Measurements from ENCODE around the gene PTPRU. TPM values are rescaled to one million over a fixed set of nuclear protein-coding genes. Genes with fewer than 3 reads are reported as not detected.

The PTPRU gene
- total RNA-seq, 1 experiment from 2014 or later, result 31.4 TPM

DNA sequence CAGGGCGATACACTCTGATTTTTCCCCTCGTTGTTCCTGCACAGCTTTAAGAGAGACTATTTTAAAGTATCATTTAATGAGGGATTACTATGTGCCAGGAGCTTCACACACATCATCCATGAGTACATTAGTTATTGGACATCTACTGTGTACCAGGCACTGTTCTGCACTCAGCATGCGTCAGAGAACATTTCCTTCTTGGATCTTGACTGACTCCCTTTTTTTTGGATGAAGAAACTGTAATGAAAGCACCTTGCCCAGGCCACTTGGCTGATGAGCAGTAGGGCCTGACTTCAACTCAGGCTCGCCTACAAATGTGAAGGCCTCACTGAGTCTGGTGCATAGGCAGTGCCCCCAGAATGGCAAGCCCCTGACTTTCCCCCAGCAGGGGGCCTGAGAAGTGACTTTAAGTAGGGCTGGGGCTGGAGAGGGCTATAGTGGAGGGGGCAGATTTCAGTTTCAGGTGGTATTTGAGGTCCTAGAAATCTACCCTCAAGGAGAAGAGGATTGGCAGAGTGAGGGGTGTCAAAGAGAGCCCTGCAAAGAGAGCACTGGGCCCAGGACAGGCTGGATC is 50.0 kb downstream of the PTPRU start:
- no peaks in the 10 kb centered on the region for H4K20me1 ChIP-seq (ENCODE audit: insufficient read depth)
- H2AFZ ChIP-seq, result no peak overlapping the region
- no peaks in the 10 kb centered on the region for H3K79me2 ChIP-seq (ENCODE audit: low read depth)
- H3K9me2 ChIP-seq (ENCODE audit: insufficient read depth), result no peaks in the 10 kb centered on the region
- no peaks in the 10 kb centered on the region for H3K9me3 ChIP-seq (ENCODE audit: insufficient read depth, low read depth)
- no peaks in the 10 kb centered on the region for H3F3A ChIP-seq (ENCODE audit: insufficient read depth, low read depth)
- H3K27me3 ChIP-seq (ENCODE audit: insufficient read depth, low read depth), result no peaks in the 10 kb centered on the region
- TF ChIP-seq, protein P1, sequence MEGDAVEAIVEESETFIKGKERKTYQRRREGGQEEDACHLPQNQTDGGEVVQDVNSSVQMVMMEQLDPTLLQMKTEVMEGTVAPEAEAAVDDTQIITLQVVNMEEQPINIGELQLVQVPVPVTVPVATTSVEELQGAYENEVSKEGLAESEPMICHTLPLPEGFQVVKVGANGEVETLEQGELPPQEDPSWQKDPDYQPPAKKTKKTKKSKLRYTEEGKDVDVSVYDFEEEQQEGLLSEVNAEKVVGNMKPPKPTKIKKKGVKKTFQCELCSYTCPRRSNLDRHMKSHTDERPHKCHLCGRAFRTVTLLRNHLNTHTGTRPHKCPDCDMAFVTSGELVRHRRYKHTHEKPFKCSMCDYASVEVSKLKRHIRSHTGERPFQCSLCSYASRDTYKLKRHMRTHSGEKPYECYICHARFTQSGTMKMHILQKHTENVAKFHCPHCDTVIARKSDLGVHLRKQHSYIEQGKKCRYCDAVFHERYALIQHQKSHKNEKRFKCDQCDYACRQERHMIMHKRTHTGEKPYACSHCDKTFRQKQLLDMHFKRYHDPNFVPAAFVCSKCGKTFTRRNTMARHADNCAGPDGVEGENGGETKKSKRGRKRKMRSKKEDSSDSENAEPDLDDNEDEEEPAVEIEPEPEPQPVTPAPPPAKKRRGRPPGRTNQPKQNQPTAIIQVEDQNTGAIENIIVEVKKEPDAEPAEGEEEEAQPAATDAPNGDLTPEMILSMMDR (conservative IDR thresholded peaks at IDR 0.05), result no peak
- TF ChIP-seq EZH2 (IDR thresholded peaks at IDR 0.05; ENCODE audit: low read depth), result no peak
- H3K36me3 ChIP-seq (ENCODE audit: low read depth), result no peaks in the 10 kb centered on the region
- no peaks in the 10 kb centered on the region for H3K4me1 ChIP-seq (replicated peaks; ENCODE audit: insufficient read depth)
- BruUV-seq (replicated peaks), result no TSS peak
- H3K27ac ChIP-seq, result no peak overlapping the region
- H3K4me3 ChIP-seq, result no peak overlapping the region
- DNase-seq, result no peak
- intact Hi-C loops (cut with micrococcal nuclease; ENCODE audit: unreplicated experiment), result no loop called here
- POLR2A ChIA-PET (ENCODE audit: unreplicated experiment), result no interaction called here
- CTCF ChIA-PET, result no interaction called here
- no peak overlapping the region for H3K4me2 ChIP-seq

GRCh38 chr1:29289493-29289892 is 53.2 kb downstream of the PTPRU start:
- H3K27me3 ChIP-seq (ENCODE audit: insufficient read depth, low read depth), result no peaks in the 10 kb centered on the region
- H3K4me2 ChIP-seq, result no peak overlapping the region
- TF ChIP-seq EZH2 (IDR thresholded peaks at IDR 0.05; ENCODE audit: low read depth), result no peak
- TF ChIP-seq, protein P1 (conservative IDR thresholded peaks at IDR 0.05), result no peak
- H4K20me1 ChIP-seq (ENCODE audit: insufficient read depth), result no peaks in the 10 kb centered on the region
- DNase-seq, result no peak
- no peaks in the 10 kb centered on the region for H3K79me2 ChIP-seq (ENCODE audit: low read depth)
- no TSS peak for BruUV-seq (replicated peaks)
- H3F3A ChIP-seq (ENCODE audit: insufficient read depth, low read depth), result no peaks in the 10 kb centered on the region
- no peaks in the 10 kb centered on the region for H3K9me2 ChIP-seq (ENCODE audit: insufficient read depth)
- H3K27ac ChIP-seq, result no peak overlapping the region
- no peaks in the 10 kb centered on the region for H3K4me1 ChIP-seq (replicated peaks; ENCODE audit: insufficient read depth)
- H3K36me3 ChIP-seq (ENCODE audit: low read depth), result no peaks in the 10 kb centered on the region
- POLR2A ChIA-PET (ENCODE audit: unreplicated experiment), result no interaction called here
- H3K4me3 ChIP-seq, result no peak overlapping the region
- no peak overlapping the region for H2AFZ ChIP-seq
- H3K9me3 ChIP-seq (ENCODE audit: insufficient read depth, low read depth), result no peaks in the 10 kb centered on the region
- intact Hi-C loops (cut with micrococcal nuclease; ENCODE audit: unreplicated experiment), result no loop called here
- CTCF ChIA-PET, result no interaction called here

DNA sequence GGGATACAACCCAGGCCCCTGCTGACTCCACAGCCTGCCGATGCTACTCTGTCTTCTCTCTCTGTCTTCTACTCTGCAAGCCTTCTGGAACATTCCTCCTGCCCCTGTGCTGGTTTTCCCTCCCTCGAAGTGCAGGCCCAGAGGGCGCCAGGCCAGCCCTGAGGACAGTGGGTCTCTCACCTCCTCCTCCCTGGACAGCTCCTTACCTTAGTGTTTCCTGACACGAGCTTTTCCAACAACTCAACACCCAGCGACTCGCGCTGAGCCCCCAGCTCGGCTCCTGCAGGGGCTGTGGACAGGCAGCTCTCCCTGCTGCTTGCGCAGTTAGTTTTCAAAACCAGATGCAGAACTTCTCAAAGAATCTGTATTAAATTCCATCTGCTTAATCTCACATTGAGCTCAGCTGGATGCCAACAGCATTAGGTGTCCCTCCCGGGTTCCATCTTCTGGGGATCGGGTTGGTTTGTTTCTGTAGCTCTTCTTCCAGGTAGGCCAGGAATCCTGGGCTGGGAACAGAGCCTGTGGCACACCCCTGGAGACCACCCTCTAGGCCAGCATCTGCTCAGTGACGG is 54.2 kb downstream of the PTPRU start:
- Histone ChIP-seq H3K4me3 (no peak overlapping the region), H3K9me3 (ENCODE audit: insufficient read depth, low read depth) (no peaks in the 10 kb centered on the region), H2AFZ (no peak overlapping the region), H3F3A (ENCODE audit: insufficient read depth, low read depth) (no peaks in the 10 kb centered on the region), H3K79me2 (ENCODE audit: low read depth) (no peaks in the 10 kb centered on the region), H3K27me3 (ENCODE audit: insufficient read depth, low read depth) (no peaks in the 10 kb centered on the region), H4K20me1 (ENCODE audit: insufficient read depth) (no peaks in the 10 kb centered on the region), H3K4me2 (no peak overlapping the region), H3K36me3 (ENCODE audit: low read depth) (no peaks in the 10 kb centered on the region), H3K9me2 (ENCODE audit: insufficient read depth) (no peaks in the 10 kb centered on the region), H3K4me1 (replicated peaks; ENCODE audit: insufficient read depth) (no peaks in the 10 kb centered on the region), H3K27ac (no peak overlapping the region)
- no peak for DNase-seq
- CTCF ChIA-PET, result no interaction called here
- TF ChIP-seq EZH2 (IDR thresholded peaks at IDR 0.05; ENCODE audit: low read depth), result no peak
- TF ChIP-seq, protein P1 (conservative IDR thresholded peaks at IDR 0.05), result no peak
- BruUV-seq (replicated peaks), result no TSS peak
- POLR2A ChIA-PET (ENCODE audit: unreplicated experiment), result no interaction called here
- intact Hi-C loops (cut with micrococcal nuclease; ENCODE audit: unreplicated experiment), result no loop called here

Data from PC-9 (cell line).